GM12878 (cell line): Measurements from ENCODE around the gene TRIM8. TPM values are rescaled to one million over a fixed set of nuclear protein-coding genes. Genes with fewer than 3 reads are reported as not detected.

ENCODE experiments used
- ATAC-seq: fragments of 200-7000 bp; cut with Tn5 transposase; 3 replicates; pipeline ENCODE4 v1.9.1; 2020; ENCODE audit warnings: mild to moderate bottlenecking, moderate library complexity
- BruUV-seq: library from RNA; stranded (reverse); fragments of 400-500 nt; replicated peaks from 2 replicates; lab custom pipeline; 2021; lab: Mats Ljungman, UMichigan
- CTCF ChIA-PET: fragments of 300-600 bp; sonication (Branson Sonifier 250); formaldehyde crosslinking; extraction: SDS; loops from one replicate; lab custom pipeline; 2021; ENCODE audit warnings: inconsistent platforms; lab: Yijun Ruan, JAX
- POLR2A ChIA-PET: fragments of 350-600 bp; formaldehyde crosslinking; extraction: SDS; loops from one replicate; lab custom pipeline; 2021; ENCODE audit warnings: inconsistent platforms; lab: Charles Lee
- RAD21 ChIA-PET: fragments of 300-600 bp; sonication (Branson Sonifier 250); formaldehyde crosslinking; loops from one replicate; lab custom pipeline; 2023; ENCODE audit warnings: antibody characterized with exemption; ENCODE audit not compliant: unreplicated experiment; lab: Charles Lee
- SMC1A ChIA-PET: fragments of 300-600 bp; sonication (Branson Sonifier 250); formaldehyde crosslinking; loops from one replicate; lab custom pipeline; 2023; ENCODE audit not compliant: unreplicated experiment, uncharacterized antibody; lab: Charles Lee
- DNase-seq: peaks from one replicate; pipeline ENCODE4 v3.0.0-alpha.2; 2011; ENCODE audit warnings: low read depth, low spot score
- FAIRE-seq: peaks from 3 replicates; lab custom pipeline; 2011; peaks lifted over from hg19 to GRCh38; lab: Jason Lieb, UNC
- H2AFZ ChIP-seq: 2 replicates; pipeline ENCODE4 v1.6.0; 2011; ENCODE audit warnings: low read depth, low read length, control low read depth; ENCODE audit not compliant: control insufficient read depth
- H3K27ac ChIP-seq: 2 replicates; pipeline ENCODE4 v1.5.1; 2011; ENCODE audit warnings: control low read depth; ENCODE audit not compliant: control insufficient read depth, insufficient read depth
- H3K27me3 ChIP-seq, 2 experiments: replicated peaks in 1 of 2; 2 replicates each; pipeline versions ENCODE4 v1.6.0 to v1.6.1; 2011; ENCODE audit warnings: low read length in 1 of 2; ENCODE audit not compliant: control insufficient read depth in 2 of 2, insufficient read depth in 2 of 2
- H3K36me3 ChIP-seq, 2 experiments: 2 replicates each; pipeline ENCODE4 v1.5.1; 2011; ENCODE audit warnings: low read length in 1 of 2; ENCODE audit not compliant: control insufficient read depth in 2 of 2, insufficient read depth in 2 of 2
- H3K4me1 ChIP-seq: 2 replicates; pipeline ENCODE4 v1.6.1; 2011; ENCODE audit warnings: mild to moderate bottlenecking, low read length, moderate library complexity, mixed read lengths; ENCODE audit not compliant: control insufficient read depth, insufficient read depth
- H3K4me2 ChIP-seq: 2 replicates; pipeline ENCODE4 v1.6.0; 2011; ENCODE audit warnings: control low read depth; ENCODE audit not compliant: control insufficient read depth, insufficient read depth
- H3K4me3 ChIP-seq: fragments of 200-600 bp; sonication (generic); 2 replicates; pipeline ENCODE4 v1.5.1; 2016
- H3K79me2 ChIP-seq: 2 replicates; pipeline ENCODE4 v1.6.0; 2011; ENCODE audit warnings: low read length; ENCODE audit not compliant: control insufficient read depth, insufficient read depth
- H3K9ac ChIP-seq: 2 replicates; pipeline ENCODE4 v1.8.0; 2011; ENCODE audit warnings: low read length, control low read depth, mixed read lengths; ENCODE audit not compliant: control insufficient read depth, insufficient read depth
- H3K9me3 ChIP-seq: replicated peaks from 3 replicates; pipeline ENCODE4 v1.5.1; 2011; ENCODE audit warnings: mild to moderate bottlenecking, low read length; ENCODE audit not compliant: control insufficient read depth, insufficient read depth
- H4K20me1 ChIP-seq: 2 replicates; pipeline ENCODE4 v1.6.0; 2011; ENCODE audit not compliant: control insufficient read depth, insufficient read depth
- ATF7 ChIP-seq: fragments of 450-650 bp; IDR thresholded peaks from 2 replicates; pipeline ENCODE4 v1.6.1; 2016; ENCODE audit warnings: low read depth, mild to moderate bottlenecking
- CHD4 ChIP-seq: fragments of 200-600 bp; sonication (generic); IDR thresholded peaks from 2 replicates; pipeline ENCODE4 v1.6.1; 2016; ENCODE audit warnings: mild to moderate bottlenecking
- EP300 ChIP-seq, 2 experiments: fragments of 150-350 bp in 1 of 2; IDR thresholded peaks; 2 replicates each; pipeline ENCODE4 v1.6.1; 2011 to 2012; ENCODE audit warnings: low read depth in 2 of 2, low read length in 2 of 2, borderline replicate concordance in 1 of 2, improper control_type of control experiment in 1 of 2, inconsistent platforms in 1 of 2; ENCODE audit not compliant: control insufficient read depth in 1 of 2
- ESRRA ChIP-seq: IDR thresholded peaks from 2 replicates; pipeline ENCODE4 v1.6.1; 2012; ENCODE audit warnings: mild to moderate bottlenecking, low read length, improper control_type of control experiment
- FOXK2 ChIP-seq: fragments of 450-650 bp; IDR thresholded peaks from 2 replicates; pipeline ENCODE4 v1.6.1; 2017; ENCODE audit warnings: mild to moderate bottlenecking, moderate library complexity
- GATAD2B ChIP-seq: fragments of 450-650 bp; conservative IDR thresholded peaks from 2 replicates; pipeline ENCODE4 v1.6.1; 2017; ENCODE audit warnings: low read depth, mild to moderate bottlenecking, moderate library complexity
- HCFC1 ChIP-seq: fragments of 150-350 bp; IDR thresholded peaks from 2 replicates; pipeline ENCODE4 v1.6.1; 2014; ENCODE audit warnings: low read length
- HDGF ChIP-seq: fragments of 450-650 bp; IDR thresholded peaks from 2 replicates; pipeline ENCODE4 v1.6.1; 2016; ENCODE audit warnings: antibody characterized with exemption
- JUND ChIP-seq: IDR thresholded peaks from 2 replicates; pipeline ENCODE4 v1.6.1; 2012; ENCODE audit warnings: low read depth, mild to moderate bottlenecking, low read length, improper control_type of control experiment, moderate library complexity
- MXI1 ChIP-seq: fragments of 150-350 bp; IDR thresholded peaks from 2 replicates; pipeline ENCODE4 v1.6.1; 2011; ENCODE audit warnings: low read depth, mild to moderate bottlenecking, inconsistent platforms, low read length, improper control_type of control experiment
- PAX8 ChIP-seq: fragments of 450-650 bp; IDR thresholded peaks from 2 replicates; pipeline ENCODE4 v1.6.1; 2017; ENCODE audit warnings: mild to moderate bottlenecking, moderate library complexity
- POU2F2 ChIP-seq: IDR thresholded peaks from 3 replicates; pipeline ENCODE4 v1.6.1; 2011; ENCODE audit warnings: low read depth, mild to moderate bottlenecking, low read length, borderline replicate concordance
- RELA ChIP-seq: fragments of 450-650 bp; IDR thresholded peaks from 2 replicates; pipeline ENCODE4 v1.8.0; 2014; ENCODE audit warnings: borderline replicate concordance; ENCODE audit not compliant: partially characterized antibody
- SPI1 ChIP-seq: IDR thresholded peaks from 2 replicates; pipeline ENCODE4 v1.6.1; 2011; ENCODE audit warnings: low read depth, mild to moderate bottlenecking, low read length, moderate library complexity, borderline replicate concordance; ENCODE audit not compliant: insufficient read depth
- STAT1 ChIP-seq: fragments of 450-650 bp; conservative IDR thresholded peaks from 2 replicates; pipeline ENCODE4 v1.6.1; 2014; ENCODE audit warnings: antibody characterized with exemption, mild to moderate bottlenecking
- STAT3 ChIP-seq: IDR thresholded peaks from 2 replicates; pipeline ENCODE4 v1.6.1; 2011; ENCODE audit warnings: low read depth, low read length, improper control_type of control experiment
- SUZ12 ChIP-seq: fragments of 200-600 bp; sonication (generic); IDR thresholded peaks from one replicate; pipeline ENCODE4 v1.6.1; 2018; ENCODE audit warnings: antibody characterized with exemption, mild to moderate bottlenecking; ENCODE audit not compliant: unreplicated experiment
- USF1 ChIP-seq: IDR thresholded peaks from 2 replicates; pipeline ENCODE4 v1.6.1; 2011; ENCODE audit warnings: borderline replicate concordance, low read depth, mild to moderate bottlenecking, moderate library complexity, mixed read lengths, low read length; ENCODE audit not compliant: insufficient read depth; ENCODE audit errors: extremely low read length
- USF2 ChIP-seq: IDR thresholded peaks from 2 replicates; pipeline ENCODE4 v1.6.1; 2011; ENCODE audit warnings: low read depth, low read length, improper control_type of control experiment, borderline replicate concordance
- YBX1 ChIP-seq: fragments of 450-650 bp; IDR thresholded peaks from 2 replicates; pipeline ENCODE4 v1.6.1; 2016; ENCODE audit warnings: antibody characterized with exemption
- ZBED1 ChIP-seq: IDR thresholded peaks from 2 replicates; pipeline ENCODE4 v1.6.1; 2016; ENCODE audit warnings: borderline replicate concordance
- ZNF24 ChIP-seq: fragments of 450-650 bp; IDR thresholded peaks from 2 replicates; pipeline ENCODE4 v1.6.1; 2017; ENCODE audit warnings: antibody characterized with exemption, mild to moderate bottlenecking
- WGBS: methylation state at CpG from one replicate; pipeline ENCODE4 v1.1.6; 2016; ENCODE audit warnings: low lambda C conversion rate; ENCODE audit not compliant: insufficient replicate concordance, insufficient coverage; ENCODE audit errors: missing lambda C conversion rate; 5-methylcytosine and 5-hydroxymethylcytosine counted together
- in situ Hi-C: fragments of 300-500 bp; cut with MboI; formaldehyde crosslinking; loops from 9 replicates; pipeline ENCODE4 v1.14.3; 2018; ENCODE audit warnings: mixed read lengths
- intact Hi-C: fragments of 100-400 bp; cut with micrococcal nuclease; formaldehyde crosslinking; loops from one replicate; pipeline ENCODE4 v1.14.2; 2022; ENCODE audit not compliant: unreplicated experiment
- polyA plus RNA-seq, 11 experiments: library from polyadenylated mRNA; depleted of rRNA in 4 of 11; unstranded in 6 of 11; stranded (reverse) in 5 of 11; fragments of >200 nt; fragmentation: Nextera tagmentation in 4 of 11; fragmentation: Illumina TruSeq in 1 of 11; extraction: Ambion mirVana in 4 of 11; extraction: Trizol in 1 of 11; gene quantifications; 1 replicate in 1 of 11; 2 replicates in 10 of 11; pipeline versions ENCODE4 v1.2.1 to v1.2.3, GENCODE V29; 2011 to 2016; ENCODE audit warnings: inconsistent platforms in 2 of 11, missing spikeins in 2 of 11, low read depth in 1 of 11
- total RNA-seq, 4 experiments: library from RNA; depleted of rRNA in 3 of 4; stranded (reverse); fragments of >200 nt in 3 of 4; fragmentation: Illumina TruSeq in 1 of 4; extraction: Trizol in 1 of 4; gene quantifications; 2 replicates each; pipeline versions ENCODE4 v1.2.1 to v1.2.3, GENCODE V29; 2013 to 2021

Gene TRIM8
- total and polyA plus RNA-seq, 10 of the 15 experiments (the other 5 are each of a cell fraction or from before 2014, with no cell fraction given): 7.9 to 53.2 (median 24.6) TPM

DNA sequence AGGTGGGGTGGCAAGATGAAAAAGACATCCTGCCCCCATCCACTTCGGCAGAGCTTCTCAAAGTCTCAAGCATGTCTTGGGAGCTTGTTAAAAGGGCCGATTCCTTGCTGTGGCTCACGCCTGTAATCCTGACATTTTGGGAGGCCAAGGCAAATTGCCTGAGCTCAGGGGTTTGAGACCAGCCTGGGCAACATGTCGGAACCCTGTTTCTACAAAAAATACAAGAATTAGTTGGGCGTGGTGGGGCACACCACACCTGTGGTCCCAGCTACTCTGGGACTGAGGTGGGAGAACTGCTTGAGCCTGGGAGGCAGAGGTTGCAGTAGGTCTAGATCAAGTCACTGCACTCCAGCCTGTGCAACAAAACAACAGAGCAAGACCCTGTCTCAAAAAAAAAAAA lies 14.5 kb downstream of the TRIM8 start (continued):
- TF ChIP-seq HCFC1 (no peak), RELA (no peak), FOXK2 (no peak), HDGF (no peak), USF1 (no peak), CHD4 (no peak), SUZ12 (no peak)
- TF ChIP-seq, all 136 proteins: peak for 0

DNA sequence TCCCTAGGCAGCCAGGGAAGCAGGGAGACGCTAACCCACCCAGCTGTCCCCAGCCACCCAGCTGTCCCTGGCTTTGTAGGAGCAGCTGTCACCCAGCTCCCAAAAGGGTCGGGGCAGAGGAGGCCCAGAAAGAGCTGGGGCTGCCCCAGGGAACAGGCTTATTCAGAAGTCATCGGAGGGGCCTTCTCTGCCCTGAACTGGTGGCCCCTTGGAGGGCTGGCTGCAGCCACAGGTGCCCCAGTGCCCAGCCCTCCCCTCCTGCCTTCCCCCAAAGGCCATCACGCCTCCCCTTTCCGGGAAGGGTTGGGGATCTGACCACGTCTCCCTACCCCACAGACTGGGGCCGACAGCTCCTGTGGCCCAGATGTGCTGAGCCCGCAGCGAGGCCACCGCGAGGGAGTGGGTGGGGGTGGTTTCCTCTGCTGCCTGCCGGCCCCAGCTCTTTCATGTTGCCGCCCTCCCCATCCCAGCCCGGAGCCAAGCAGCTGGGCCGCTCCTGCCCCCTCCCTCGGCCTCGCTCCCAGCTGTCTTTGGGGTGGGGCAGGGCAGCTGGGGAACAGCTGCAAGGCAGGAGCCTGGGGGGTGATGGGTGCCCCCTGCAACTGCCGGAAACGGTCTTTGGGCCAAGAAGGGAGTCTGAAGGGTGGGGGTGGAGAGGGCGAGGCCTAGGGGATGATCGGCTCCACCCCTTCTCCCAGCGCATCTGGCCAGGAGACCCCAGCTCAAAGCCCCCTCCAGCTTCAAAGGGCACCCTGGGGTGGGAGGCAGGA lies 16.8 kb downstream of the TRIM8 start:
- H3K36me3 ChIP-seq: peaks cover 6 to 15% of the 10 kb centered on the region in 2 experiments; a peak in 3 of 4 replicates
- TF ChIP-seq SPI1 (no peak), USF2 (no peak), YBX1 (no peak), ZNF24 (no peak), ZBED1 (peak; percentile 43; the same call in 1 of the 2 replicates), ATF7 (peak; percentile 18; the same call in 1 of the 2 replicates), EP300 (IDR thresholded peaks at IDR 0.05; ENCODE audit: borderline replicate concordance in 1 of 2, control insufficient read depth in 1 of 2, low read depth in 2 of 2, low read length in 2 of 2) (peak in 1 of 2 experiments; percentile 73; a peak in 2 of 4 replicates), CHD4 (no peak), ESRRA (no peak), MXI1 (peak; percentile 54; the same call in 1 of the 2 replicates), STAT3 (no peak), JUND (no peak), STAT1 (no peak), GATAD2B (0 out of 2 replicates have a peak, but pooled peaks have one; percentile 69), PAX8 (no peak), POU2F2 (0 out of 3 replicates have a peak, but pooled peaks have one; percentile 7)

More for the DNA sequence above, 16.8 kb downstream of the TRIM8 start:
- Histone ChIP-seq H3K79me2 (no peaks in the 10 kb centered on the region), H3K9ac (peak overlapping the region; percentile 56), H3K9me3 (no peaks in the 10 kb centered on the region), H3K4me3 (peak overlapping the region; percentile 27; the same call in 1 of the 2 replicates), H2AFZ (peak overlapping the region; percentile 65), H3K27ac (peak overlapping the region; percentile 83), H4K20me1 (no peaks in the 10 kb centered on the region), H3K4me2 (peak overlapping the region; percentile 92), H3K27me3 (no peaks in the 10 kb centered on the region), H3K4me1 (peaks cover 22% of the 10 kb centered on the region)
- in situ Hi-C loops: no loop called here
- DNase-seq (no peak), FAIRE-seq (peak; percentile 95), ATAC-seq (peak; percentile 94)
- WGBS: 0% methylated on average over 22 of the region's 22 CpGs
- ChIA-PET POLR2A (interaction anchor here (0.6 to 5.4 kb wide), 10 partner anchors 9 to 149 kb away, joined by 3 to 73 read pairs (median 7); partner anchors contain the start of genes ARL3, SFXN2 and TRIM8), CTCF (interaction anchor here (1.3 to 9.4 kb wide), 9 partner anchors 9 to 491 kb away, joined by 3 to 82 read pairs (median 8); partner anchors contain the start of gene TRIM8), SMC1A (interaction anchor here (0.5 to 4.6 kb wide), 14 partner anchors 9 to 344 kb away, joined by 3 to 45 read pairs (median 4); partner anchors contain the start of gene TRIM8), RAD21 (interaction anchor here (0.7 to 4.8 kb wide), 13 partner anchors 8 to 156 kb away, joined by 3 to 65 read pairs (median 5); partner anchors contain the start of genes ARL3, SFXN2 and TRIM8)
- BruUV-seq: no TSS peak
- intact Hi-C loops: no loop called here
